Measurements from ENCODE around the gene SP140L. TPM values are rescaled to one million over a fixed set of nuclear protein-coding genes. Genes with fewer than 3 reads are reported as not detected.
"Not testable (repeated sequence)": the region's sequence is repeated elsewhere in the genome, so short reads cannot be mapped to it uniquely, and the experiment has no call there.

The SP140L gene
- total RNA-seq, 4 donors from 2014 or later: 4.8 to 17.2 (median 7.7) TPM

- no peak for DNase-seq
- no peak overlapping the region for H3K4me3 ChIP-seq
- H3K27me3 ChIP-seq: no peaks in the 10 kb centered on the region
- H3K4me1 ChIP-seq: peaks cover 0 to 38% (median 8%) of the 10 kb centered on the region in 3 donors
- H3K9me3 ChIP-seq: peaks cover 0 to 25% (median 11%) of the 10 kb centered on the region in 3 donors
- peaks cover 0 to 52% (median 0%) of the 10 kb centered on the region in 3 donors for H3K36me3 ChIP-seq
- no peak overlapping the region for H3K27ac ChIP-seq
- intact Hi-C loops (cut with DNase I): no loop called here
- TF ChIP-seq POLR2A (IDR thresholded peaks at IDR 0.05) (no peak), CTCF (IDR thresholded peaks at IDR 0.05) (no peak)
Measured at GRCh38 chr2:230429513-230429912, 102.5 kb downstream of the SP140L start.

DNA sequence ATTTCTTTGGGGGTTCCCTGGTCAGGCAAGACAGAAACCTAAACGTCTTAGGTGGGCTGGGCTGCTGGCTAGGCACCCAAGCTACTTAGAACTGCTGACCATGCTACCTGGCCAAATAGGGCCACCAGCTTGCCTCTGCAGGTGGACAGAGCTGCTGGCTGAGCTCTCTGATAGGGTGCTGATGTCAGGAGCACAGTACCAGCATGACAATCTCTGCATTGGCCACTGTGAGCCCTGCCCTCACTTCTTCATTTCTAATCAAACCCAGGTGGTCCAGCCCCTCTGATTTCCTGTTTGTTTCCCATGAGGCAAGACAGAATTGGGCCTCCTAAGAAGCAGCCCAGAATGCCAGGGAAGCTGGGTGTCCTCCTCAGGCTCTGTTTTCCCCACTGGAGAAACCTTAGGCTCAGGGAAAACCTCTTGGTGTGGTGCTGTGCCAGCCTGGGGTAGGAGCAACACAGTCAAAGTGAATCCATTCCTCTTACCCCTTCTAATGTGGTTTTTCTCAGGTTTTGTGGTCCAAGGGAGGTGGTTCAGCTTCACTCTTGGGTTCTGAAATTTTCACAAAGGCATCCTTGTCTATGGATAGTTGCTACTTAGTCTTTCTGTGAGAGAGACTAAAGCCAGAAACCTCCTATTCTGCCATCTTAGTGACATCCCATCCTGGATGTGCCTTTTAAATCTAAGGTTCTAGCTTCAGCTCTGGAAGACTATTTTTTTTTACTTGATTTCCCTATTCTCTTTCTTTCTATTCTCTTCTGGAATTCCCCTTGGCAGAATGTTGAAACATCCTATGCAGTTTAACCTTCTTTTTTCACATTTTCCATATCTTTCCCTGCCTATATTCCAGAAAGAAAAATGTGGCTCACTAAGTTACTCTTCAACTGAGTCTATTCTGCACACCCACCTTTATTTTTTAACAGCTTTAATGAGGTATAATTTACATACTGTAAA lies 104.2 kb downstream of the SP140L start:
- DNase-seq: no peak
- Histone ChIP-seq H3K27ac (no peak overlapping the region), H3K9me3 (peaks cover 0 to 33% (median 15%) of the 10 kb centered on the region in 3 donors), H3K36me3 (peaks cover 0 to 60% (median 0%) of the 10 kb centered on the region in 3 donors), H3K27me3 (no peaks in the 10 kb centered on the region), H3K4me1 (peaks cover 0 to 22% (median 4%) of the 10 kb centered on the region in 3 donors), H3K4me3 (no peak overlapping the region)
- intact Hi-C loops (cut with DNase I): no loop called here
- 100% methylated on average over 1 of the region's 1 CpG; no CpG with 5 or more reads in 1 of the 2 donors for WGBS, 2 donors
- TF ChIP-seq POLR2A (IDR thresholded peaks at IDR 0.05) (no peak), CTCF (IDR thresholded peaks at IDR 0.05) (no peak)

DNA sequence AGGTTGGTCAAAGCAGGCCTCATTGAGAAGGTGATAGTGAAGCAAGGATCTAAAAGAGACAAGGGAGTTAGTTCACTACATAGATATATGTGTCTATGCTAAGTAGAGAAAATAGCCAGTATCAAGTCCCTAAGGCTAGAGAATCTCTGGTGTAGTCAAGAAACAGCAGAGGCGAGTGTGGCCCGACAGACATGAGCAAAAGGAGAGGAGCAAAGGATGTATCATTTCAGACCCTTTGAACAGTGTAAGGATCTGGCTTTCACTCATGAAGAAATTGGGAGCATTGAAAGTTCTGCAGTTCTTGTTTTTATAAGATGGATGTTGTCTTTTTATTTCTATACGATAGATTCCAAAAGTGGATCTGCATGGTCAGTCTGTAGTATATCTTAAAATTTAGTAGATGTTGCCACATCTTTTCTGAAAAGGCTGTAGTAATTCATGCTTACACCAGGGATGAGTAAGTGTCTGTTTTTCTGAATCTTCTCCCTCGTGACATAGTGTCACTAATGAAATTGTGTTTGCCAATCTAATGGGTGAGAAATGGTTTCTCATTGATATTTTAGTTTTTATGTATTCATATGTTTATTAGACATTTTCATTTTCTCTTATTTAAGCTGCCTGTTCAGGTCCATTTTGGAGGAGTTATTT lies 107.8 kb downstream of the SP140L start:
- intact Hi-C loops (cut with DNase I): no loop called here
- WGBS, 2 donors: 69 to 77% methylated on average over 4 of the region's 4 CpGs

DNA sequence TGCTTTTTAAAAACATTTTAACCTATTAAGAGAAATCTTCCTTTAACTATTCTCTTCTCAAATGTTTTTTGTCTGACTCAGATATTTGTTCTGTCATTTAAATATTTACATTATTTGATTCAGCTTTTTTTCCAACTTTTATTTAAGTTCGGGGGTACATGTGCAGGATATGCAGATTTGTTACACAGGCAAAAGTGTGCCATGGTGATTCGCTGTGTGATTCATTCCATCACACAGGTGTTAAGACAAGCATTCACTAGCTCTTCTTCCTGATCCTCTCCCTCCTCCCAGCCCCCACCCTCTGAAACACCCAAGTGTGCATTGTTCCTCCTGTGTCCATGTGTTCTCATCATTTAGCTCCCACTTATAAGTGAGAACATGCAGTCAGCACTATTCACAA lies 108.4 kb downstream of the SP140L start:
- WGBS, 2 donors: 65 to 68% methylated on average over 2 of the region's 2 CpGs
- intact Hi-C loops (cut with DNase I): no loop called here
- TF ChIP-seq POLR2A (IDR thresholded peaks at IDR 0.05) (no peak), CTCF (IDR thresholded peaks at IDR 0.05) (no peak)

More for the DNA sequence above, 107.8 kb downstream of the SP140L start:
- DNase-seq: no peak
- TF ChIP-seq CTCF (IDR thresholded peaks at IDR 0.05): no peak
- no peak for TF ChIP-seq POLR2A (IDR thresholded peaks at IDR 0.05)
- H3K9me3 ChIP-seq: peaks cover 0 to 17% (median 7%) of the 10 kb centered on the region in 3 donors
- H3K27ac ChIP-seq: no peak overlapping the region
- H3K4me1 ChIP-seq: peaks cover 0 to 20% (median 4%) of the 10 kb centered on the region in 3 donors
- H3K4me3 ChIP-seq: no peak overlapping the region
- H3K36me3 ChIP-seq: peaks cover 0 to 38% (median 0%) of the 10 kb centered on the region in 3 donors
- no peaks in the 10 kb centered on the region for H3K27me3 ChIP-seq

DNA sequence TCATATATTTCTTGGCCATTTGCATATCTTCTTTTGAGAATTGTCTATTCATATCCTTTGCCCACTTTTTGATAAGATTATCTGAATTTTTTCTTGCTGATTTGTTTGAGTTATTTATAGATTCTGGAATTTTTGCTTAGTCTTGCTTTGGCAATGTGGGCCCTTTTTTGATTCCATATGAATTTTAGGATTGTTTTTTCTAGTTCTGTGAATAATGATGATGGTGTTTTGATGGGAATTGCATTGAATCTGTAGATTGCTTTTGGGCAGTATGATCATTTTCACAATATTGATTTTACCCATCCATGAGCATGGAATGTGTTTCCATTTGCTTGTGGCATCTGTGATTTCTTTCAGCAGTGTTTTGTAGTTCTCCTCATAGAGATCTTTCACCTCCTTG lies 112.1 kb downstream of the SP140L start:
- H3K27me3 ChIP-seq; intact Hi-C loops (cut with DNase I); H3K27ac ChIP-seq; DNase-seq; H3K4me3 ChIP-seq: not testable (repeated sequence)
- H3K9me3 ChIP-seq: peaks cover 0 to 12% (median 4%) of the 10 kb centered on the region in 3 donors
- H3K4me1 ChIP-seq: peaks cover 0 to 28% (median 4%) of the 10 kb centered on the region in 3 donors
- peaks cover 0 to 31% (median 4%) of the 10 kb centered on the region in 3 donors for H3K36me3 ChIP-seq

More for the DNA sequence above, 108.4 kb downstream of the SP140L start:
- H3K36me3 ChIP-seq: peaks cover 0 to 31% (median 0%) of the 10 kb centered on the region in 3 donors
- DNase-seq: no peak
- no peaks in the 10 kb centered on the region for H3K27me3 ChIP-seq
- no peak overlapping the region for H3K27ac ChIP-seq
- no peak overlapping the region for H3K4me3 ChIP-seq
- H3K4me1 ChIP-seq: peaks cover 0 to 21% (median 4%) of the 10 kb centered on the region in 3 donors
- H3K9me3 ChIP-seq: peaks cover 0 to 12% (median 4%) of the 10 kb centered on the region in 3 donors
